ENCODE data around the gene PALM. TPM values are rescaled to one million over a fixed set of nuclear protein-coding genes. Genes with fewer than 3 reads are reported as not detected.

The PALM gene
- total RNA-seq, 1 experiment from 2014 or later: 14.4 TPM

DNA sequence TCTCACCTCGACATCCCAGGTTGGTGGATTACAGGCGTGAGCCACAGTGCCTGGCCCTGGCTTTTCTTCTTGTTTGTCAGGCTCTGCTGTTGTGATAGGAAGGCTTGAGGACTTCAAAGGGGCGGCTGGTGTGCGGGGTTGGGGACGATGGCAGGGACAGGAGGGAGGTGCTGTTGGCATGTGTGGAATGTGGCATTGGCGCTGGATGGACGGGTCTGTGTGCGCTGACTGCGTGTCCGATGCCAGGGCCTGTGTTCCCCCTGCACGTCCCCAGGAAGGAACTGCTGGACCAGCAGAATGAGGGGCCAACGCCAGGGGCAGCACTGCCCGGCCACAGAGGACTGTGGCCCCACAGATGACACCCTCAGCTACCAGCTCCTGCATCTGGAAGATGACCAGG is 75.8 kb downstream of the PALM start:
- Histone ChIP-seq H3K9me3 (ENCODE audit: control insufficient read depth, insufficient read depth, low read depth, low read length) (no peaks in the 10 kb centered on the region), H3K36me3 (ENCODE audit: control insufficient read depth, insufficient read depth, low read length) (no peaks in the 10 kb centered on the region), H3K27ac (ENCODE audit: low read length) (peak overlapping the region; percentile 89), H3K4me1 (ENCODE audit: control insufficient read depth, insufficient read depth, low read length) (peaks cover 21% of the 10 kb centered on the region), H3K27me3 (ENCODE audit: control insufficient read depth, insufficient read depth, low read length) (no peaks in the 10 kb centered on the region), H3K4me3 (ENCODE audit: low read depth in 2 of 2, low read length in 2 of 2) (peak overlapping the region; percentile 38 to 63)
- intact Hi-C loops (cut with micrococcal nuclease; ENCODE audit: unreplicated experiment) (no loop called here), in situ Hi-C loops (cut with HindIII; ENCODE audit: low pct_unique_long_range_greater_than_20kb, low sequenced_read_pairs) (no loop called here)
- DNase-seq (ENCODE audit: low read depth, low spot score) (no peak), ATAC-seq (peak; percentile 28; the same call in 1 of the 2 replicates)
- CTCF ChIA-PET: interaction anchor here (0.6 kb wide), 2 partner anchors 31 to 94 kb away, joined by 3 to 7 read pairs; no protein-coding TSS in a partner anchor
- POLR2A ChIA-PET: no interaction called here
- TF ChIP-seq SIN3A (IDR thresholded peaks at IDR 0.05; ENCODE audit: borderline replicate concordance, insufficient read depth, low read depth, low read length) (no peak), TCF7L2 (IDR thresholded peaks at IDR 0.05; ENCODE audit: low read depth, low read length) (peak; percentile 93), POLR2AphosphoS5 (IDR thresholded peaks at IDR 0.05; ENCODE audit: low read depth, low read length) (no peak)
- BruUV-seq (replicated peaks): no TSS peak

GRCh38 chr19:787536-787935 is 78.8 kb downstream of the PALM start:
- BruUV-seq (replicated peaks): no TSS peak
- peaks cover 23% of the 10 kb centered on the region for H3K4me1 ChIP-seq (ENCODE audit: control insufficient read depth, insufficient read depth, low read length)
- H3K4me3 ChIP-seq (ENCODE audit: low read depth in 2 of 2, low read length in 2 of 2): no peak overlapping the region
- no peak for DNase-seq (ENCODE audit: low read depth, low spot score)
- in situ Hi-C loops (cut with HindIII; ENCODE audit: low pct_unique_long_range_greater_than_20kb, low sequenced_read_pairs): no loop called here
- CTCF ChIA-PET: interaction anchor here (0.5 kb wide), 1 partner anchor 61 kb away, joined by 3 read pairs; no protein-coding TSS in a partner anchor
- intact Hi-C loops (cut with micrococcal nuclease; ENCODE audit: unreplicated experiment): no loop called here
- TF ChIP-seq POLR2AphosphoS5 (IDR thresholded peaks at IDR 0.05; ENCODE audit: low read depth, low read length): no peak
- TF ChIP-seq, protein P1, sequence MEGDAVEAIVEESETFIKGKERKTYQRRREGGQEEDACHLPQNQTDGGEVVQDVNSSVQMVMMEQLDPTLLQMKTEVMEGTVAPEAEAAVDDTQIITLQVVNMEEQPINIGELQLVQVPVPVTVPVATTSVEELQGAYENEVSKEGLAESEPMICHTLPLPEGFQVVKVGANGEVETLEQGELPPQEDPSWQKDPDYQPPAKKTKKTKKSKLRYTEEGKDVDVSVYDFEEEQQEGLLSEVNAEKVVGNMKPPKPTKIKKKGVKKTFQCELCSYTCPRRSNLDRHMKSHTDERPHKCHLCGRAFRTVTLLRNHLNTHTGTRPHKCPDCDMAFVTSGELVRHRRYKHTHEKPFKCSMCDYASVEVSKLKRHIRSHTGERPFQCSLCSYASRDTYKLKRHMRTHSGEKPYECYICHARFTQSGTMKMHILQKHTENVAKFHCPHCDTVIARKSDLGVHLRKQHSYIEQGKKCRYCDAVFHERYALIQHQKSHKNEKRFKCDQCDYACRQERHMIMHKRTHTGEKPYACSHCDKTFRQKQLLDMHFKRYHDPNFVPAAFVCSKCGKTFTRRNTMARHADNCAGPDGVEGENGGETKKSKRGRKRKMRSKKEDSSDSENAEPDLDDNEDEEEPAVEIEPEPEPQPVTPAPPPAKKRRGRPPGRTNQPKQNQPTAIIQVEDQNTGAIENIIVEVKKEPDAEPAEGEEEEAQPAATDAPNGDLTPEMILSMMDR (IDR thresholded peaks at IDR 0.05): no peak
- TF ChIP-seq SIN3A (IDR thresholded peaks at IDR 0.05; ENCODE audit: borderline replicate concordance, insufficient read depth, low read depth, low read length): no peak
- TF ChIP-seq, protein P2, sequence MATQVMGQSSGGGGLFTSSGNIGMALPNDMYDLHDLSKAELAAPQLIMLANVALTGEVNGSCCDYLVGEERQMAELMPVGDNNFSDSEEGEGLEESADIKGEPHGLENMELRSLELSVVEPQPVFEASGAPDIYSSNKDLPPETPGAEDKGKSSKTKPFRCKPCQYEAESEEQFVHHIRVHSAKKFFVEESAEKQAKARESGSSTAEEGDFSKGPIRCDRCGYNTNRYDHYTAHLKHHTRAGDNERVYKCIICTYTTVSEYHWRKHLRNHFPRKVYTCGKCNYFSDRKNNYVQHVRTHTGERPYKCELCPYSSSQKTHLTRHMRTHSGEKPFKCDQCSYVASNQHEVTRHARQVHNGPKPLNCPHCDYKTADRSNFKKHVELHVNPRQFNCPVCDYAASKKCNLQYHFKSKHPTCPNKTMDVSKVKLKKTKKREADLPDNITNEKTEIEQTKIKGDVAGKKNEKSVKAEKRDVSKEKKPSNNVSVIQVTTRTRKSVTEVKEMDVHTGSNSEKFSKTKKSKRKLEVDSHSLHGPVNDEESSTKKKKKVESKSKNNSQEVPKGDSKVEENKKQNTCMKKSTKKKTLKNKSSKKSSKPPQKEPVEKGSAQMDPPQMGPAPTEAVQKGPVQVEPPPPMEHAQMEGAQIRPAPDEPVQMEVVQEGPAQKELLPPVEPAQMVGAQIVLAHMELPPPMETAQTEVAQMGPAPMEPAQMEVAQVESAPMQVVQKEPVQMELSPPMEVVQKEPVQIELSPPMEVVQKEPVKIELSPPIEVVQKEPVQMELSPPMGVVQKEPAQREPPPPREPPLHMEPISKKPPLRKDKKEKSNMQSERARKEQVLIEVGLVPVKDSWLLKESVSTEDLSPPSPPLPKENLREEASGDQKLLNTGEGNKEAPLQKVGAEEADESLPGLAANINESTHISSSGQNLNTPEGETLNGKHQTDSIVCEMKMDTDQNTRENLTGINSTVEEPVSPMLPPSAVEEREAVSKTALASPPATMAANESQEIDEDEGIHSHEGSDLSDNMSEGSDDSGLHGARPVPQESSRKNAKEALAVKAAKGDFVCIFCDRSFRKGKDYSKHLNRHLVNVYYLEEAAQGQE (IDR thresholded peaks at IDR 0.05; ENCODE audit: insufficient read depth in 1 of 2, low read depth in 2 of 2, low read length in 1 of 2): no peak
- TF ChIP-seq TCF7L2 (IDR thresholded peaks at IDR 0.05; ENCODE audit: low read depth, low read length): no peak
- POLR2A ChIA-PET: no interaction called here
- H3K27ac ChIP-seq (ENCODE audit: low read length): peak overlapping the region; percentile 18; the same call in 1 of the 2 replicates
- no peaks in the 10 kb centered on the region for H3K9me3 ChIP-seq (ENCODE audit: control insufficient read depth, insufficient read depth, low read depth, low read length)
- no peak for ATAC-seq
- H3K36me3 ChIP-seq (ENCODE audit: control insufficient read depth, insufficient read depth, low read length): no peaks in the 10 kb centered on the region
- no peaks in the 10 kb centered on the region for H3K27me3 ChIP-seq (ENCODE audit: control insufficient read depth, insufficient read depth, low read length)

GRCh38 chr19:788686-788982 is 79.9 kb downstream of the PALM start:
- BruUV-seq (replicated peaks): no TSS peak
- Histone ChIP-seq H3K4me3 (ENCODE audit: low read depth in 2 of 2, low read length in 2 of 2) (no peak overlapping the region), H3K27ac (ENCODE audit: low read length) (peak overlapping the region; percentile 86), H3K9me3 (ENCODE audit: control insufficient read depth, insufficient read depth, low read depth, low read length) (no peaks in the 10 kb centered on the region), H3K4me1 (ENCODE audit: control insufficient read depth, insufficient read depth, low read length) (peaks cover 24% of the 10 kb centered on the region), H3K36me3 (ENCODE audit: control insufficient read depth, insufficient read depth, low read length) (no peaks in the 10 kb centered on the region), H3K27me3 (ENCODE audit: control insufficient read depth, insufficient read depth, low read length) (no peaks in the 10 kb centered on the region)
- DNase-seq (ENCODE audit: low read depth, low spot score) (no peak), ATAC-seq (no peak; the same call in 1 of the 2 replicates)
- no peak for TF ChIP-seq TCF7L2 (IDR thresholded peaks at IDR 0.05; ENCODE audit: low read depth, low read length)
- peak; percentile 11; the same call in 1 of the 2 replicates for TF ChIP-seq POLR2AphosphoS5 (IDR thresholded peaks at IDR 0.05; ENCODE audit: low read depth, low read length)
- TF ChIP-seq, protein P1 (IDR thresholded peaks at IDR 0.05): no peak
- TF ChIP-seq SIN3A (IDR thresholded peaks at IDR 0.05; ENCODE audit: borderline replicate concordance, insufficient read depth, low read depth, low read length): no peak
- TF ChIP-seq, protein P2 (IDR thresholded peaks at IDR 0.05; ENCODE audit: insufficient read depth in 1 of 2, low read depth in 2 of 2, low read length in 1 of 2): no peak
- CTCF ChIA-PET: no interaction called here
- POLR2A ChIA-PET: no interaction called here
- intact Hi-C loops (cut with micrococcal nuclease; ENCODE audit: unreplicated experiment) (no loop called here), in situ Hi-C loops (cut with HindIII; ENCODE audit: low pct_unique_long_range_greater_than_20kb, low sequenced_read_pairs) (no loop called here)
